ENCODE data around the gene PLCL2.
A peak's percentile ranks its signal among the peaks of the same experiment; 100 is the strongest.

PLCL2 gene

DNA sequence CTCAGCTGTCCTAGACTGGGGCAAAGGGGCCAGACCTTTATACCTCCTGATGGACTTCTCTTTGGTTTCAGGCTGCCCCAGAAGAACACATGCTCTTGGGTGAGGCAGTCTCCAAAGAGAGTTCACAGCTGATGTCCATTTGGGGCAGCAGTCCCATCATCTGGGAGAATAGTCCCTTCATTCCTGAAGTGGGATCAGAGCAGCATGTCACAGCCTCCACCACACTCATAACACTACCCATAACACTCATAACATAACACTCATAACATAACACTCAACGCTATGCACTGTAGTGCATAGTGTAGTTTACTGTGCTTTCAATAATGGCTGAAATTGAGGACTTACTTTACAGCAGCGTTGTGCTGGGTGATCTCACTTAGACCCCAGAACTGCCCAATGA lies 36.7 kb upstream of the PLCL2 start:
- Histone ChIP-seq H3K27me3 (ENCODE audit: control insufficient read depth, low read length) (no peaks in the 10 kb centered on the region), H3K4me3 (ENCODE audit: low read length) (no peak overlapping the region), H3K9me3 (ENCODE audit: control insufficient read depth, insufficient read depth, low read length) (no peaks in the 10 kb centered on the region), H3K4me2 (ENCODE audit: low read length) (no peak overlapping the region), H3K4me1 (ENCODE audit: control insufficient read depth, low read length) (peaks cover 12% of the 10 kb centered on the region), H3K27ac (ENCODE audit: low read depth, low read length) (no peak overlapping the region), H3K79me2 (ENCODE audit: control insufficient read depth, low read length) (no peaks in the 10 kb centered on the region), H3F3A (ENCODE audit: control insufficient read depth, insufficient read depth) (no peaks in the 10 kb centered on the region), H3K9me2 (replicated peaks; ENCODE audit: control insufficient read depth, low read length) (no peaks in the 10 kb centered on the region), H4K20me1 (ENCODE audit: control insufficient read depth, insufficient read depth, low read depth, low read length) (no peaks in the 10 kb centered on the region), H3K36me3 (ENCODE audit: control insufficient read depth, low read length) (no peaks in the 10 kb centered on the region)
- TF ChIP-seq EZH2phosphoT487 (IDR thresholded peaks at IDR 0.05; ENCODE audit: borderline replicate concordance, low read length): no peak
- TF ChIP-seq, protein P1, sequence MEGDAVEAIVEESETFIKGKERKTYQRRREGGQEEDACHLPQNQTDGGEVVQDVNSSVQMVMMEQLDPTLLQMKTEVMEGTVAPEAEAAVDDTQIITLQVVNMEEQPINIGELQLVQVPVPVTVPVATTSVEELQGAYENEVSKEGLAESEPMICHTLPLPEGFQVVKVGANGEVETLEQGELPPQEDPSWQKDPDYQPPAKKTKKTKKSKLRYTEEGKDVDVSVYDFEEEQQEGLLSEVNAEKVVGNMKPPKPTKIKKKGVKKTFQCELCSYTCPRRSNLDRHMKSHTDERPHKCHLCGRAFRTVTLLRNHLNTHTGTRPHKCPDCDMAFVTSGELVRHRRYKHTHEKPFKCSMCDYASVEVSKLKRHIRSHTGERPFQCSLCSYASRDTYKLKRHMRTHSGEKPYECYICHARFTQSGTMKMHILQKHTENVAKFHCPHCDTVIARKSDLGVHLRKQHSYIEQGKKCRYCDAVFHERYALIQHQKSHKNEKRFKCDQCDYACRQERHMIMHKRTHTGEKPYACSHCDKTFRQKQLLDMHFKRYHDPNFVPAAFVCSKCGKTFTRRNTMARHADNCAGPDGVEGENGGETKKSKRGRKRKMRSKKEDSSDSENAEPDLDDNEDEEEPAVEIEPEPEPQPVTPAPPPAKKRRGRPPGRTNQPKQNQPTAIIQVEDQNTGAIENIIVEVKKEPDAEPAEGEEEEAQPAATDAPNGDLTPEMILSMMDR (IDR thresholded peaks at IDR 0.05; ENCODE audit: low read depth, low read length, poor library complexity, severe bottlenecking): no peak

DNA sequence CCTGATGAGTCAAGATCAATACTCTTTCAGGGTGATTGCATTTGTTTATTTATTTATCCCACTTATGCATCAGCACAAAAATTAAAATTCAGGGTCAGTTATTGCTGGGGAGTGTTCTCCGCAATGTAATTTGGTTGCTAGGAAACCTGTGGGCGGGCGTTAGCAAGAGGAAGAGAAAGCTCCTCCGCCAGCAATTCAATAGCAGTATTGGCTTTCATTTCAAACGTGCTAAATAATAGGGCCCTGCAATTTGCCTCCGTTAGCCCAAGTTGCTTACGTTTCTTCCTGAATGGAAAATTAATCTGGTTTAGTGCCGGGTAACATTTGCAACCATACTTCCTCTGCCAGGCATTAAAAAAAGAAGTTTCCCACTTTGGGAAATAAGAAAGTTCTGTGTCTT lies 35.5 kb upstream of the PLCL2 start:
- Histone ChIP-seq H3K9me2 (replicated peaks; ENCODE audit: control insufficient read depth, low read length) (no peaks in the 10 kb centered on the region), H3K36me3 (ENCODE audit: control insufficient read depth, low read length) (no peaks in the 10 kb centered on the region), H3K79me2 (ENCODE audit: control insufficient read depth, low read length) (no peaks in the 10 kb centered on the region), H3F3A (ENCODE audit: control insufficient read depth, insufficient read depth) (no peaks in the 10 kb centered on the region), H3K4me3 (ENCODE audit: low read length) (peak overlapping the region; percentile 35), H3K9me3 (ENCODE audit: control insufficient read depth, insufficient read depth, low read length) (no peaks in the 10 kb centered on the region), H3K4me1 (ENCODE audit: control insufficient read depth, low read length) (peaks cover 9% of the 10 kb centered on the region), H3K4me2 (ENCODE audit: low read length) (peak overlapping the region; percentile 40), H3K27me3 (ENCODE audit: control insufficient read depth, low read length) (no peaks in the 10 kb centered on the region), H3K27ac (ENCODE audit: low read depth, low read length) (no peak overlapping the region), H4K20me1 (ENCODE audit: control insufficient read depth, insufficient read depth, low read depth, low read length) (no peaks in the 10 kb centered on the region)
- TF ChIP-seq, protein P1 (IDR thresholded peaks at IDR 0.05; ENCODE audit: low read depth, low read length, poor library complexity, severe bottlenecking): no peak
- TF ChIP-seq EZH2phosphoT487 (IDR thresholded peaks at IDR 0.05; ENCODE audit: borderline replicate concordance, low read length): no peak

DNA sequence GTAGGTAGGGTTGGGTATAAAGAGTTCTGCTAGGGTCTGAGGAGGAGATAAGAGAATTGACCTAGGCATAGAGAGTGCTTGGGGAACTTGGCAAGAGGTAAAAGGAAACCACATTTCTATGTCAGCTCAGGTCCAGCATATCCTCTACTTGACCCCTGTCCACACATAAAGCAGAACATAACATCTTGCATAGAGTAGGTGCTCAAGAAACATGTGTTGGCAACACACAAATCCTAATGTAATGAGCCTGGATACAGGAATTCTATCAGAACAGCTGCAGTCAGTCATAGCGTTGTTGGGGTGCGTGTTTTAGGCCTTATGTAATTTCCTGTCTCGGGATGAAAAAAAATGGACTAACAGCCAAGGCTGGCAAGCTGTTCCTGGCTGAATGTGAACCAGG lies 35.0 kb upstream of the PLCL2 start:
- H3K79me2 ChIP-seq (ENCODE audit: control insufficient read depth, low read length): no peaks in the 10 kb centered on the region
- peak overlapping the region; percentile 40 for H3K4me2 ChIP-seq (ENCODE audit: low read length)
- no peaks in the 10 kb centered on the region for H3K27me3 ChIP-seq (ENCODE audit: control insufficient read depth, low read length)
- no peak overlapping the region for H3K27ac ChIP-seq (ENCODE audit: low read depth, low read length)
- H3K4me1 ChIP-seq (ENCODE audit: control insufficient read depth, low read length): peaks cover 9% of the 10 kb centered on the region
- H3K9me2 ChIP-seq (replicated peaks; ENCODE audit: control insufficient read depth, low read length): no peaks in the 10 kb centered on the region
- no peaks in the 10 kb centered on the region for H3K9me3 ChIP-seq (ENCODE audit: control insufficient read depth, insufficient read depth, low read length)
- H3K4me3 ChIP-seq (ENCODE audit: low read length): peak overlapping the region; percentile 35
- no peaks in the 10 kb centered on the region for H4K20me1 ChIP-seq (ENCODE audit: control insufficient read depth, insufficient read depth, low read depth, low read length)
- no peaks in the 10 kb centered on the region for H3F3A ChIP-seq (ENCODE audit: control insufficient read depth, insufficient read depth)
- no peak for TF ChIP-seq EZH2phosphoT487 (IDR thresholded peaks at IDR 0.05; ENCODE audit: borderline replicate concordance, low read length)
- TF ChIP-seq, protein P1 (IDR thresholded peaks at IDR 0.05; ENCODE audit: low read depth, low read length, poor library complexity, severe bottlenecking): no peak
- no peaks in the 10 kb centered on the region for H3K36me3 ChIP-seq (ENCODE audit: control insufficient read depth, low read length)

DNA sequence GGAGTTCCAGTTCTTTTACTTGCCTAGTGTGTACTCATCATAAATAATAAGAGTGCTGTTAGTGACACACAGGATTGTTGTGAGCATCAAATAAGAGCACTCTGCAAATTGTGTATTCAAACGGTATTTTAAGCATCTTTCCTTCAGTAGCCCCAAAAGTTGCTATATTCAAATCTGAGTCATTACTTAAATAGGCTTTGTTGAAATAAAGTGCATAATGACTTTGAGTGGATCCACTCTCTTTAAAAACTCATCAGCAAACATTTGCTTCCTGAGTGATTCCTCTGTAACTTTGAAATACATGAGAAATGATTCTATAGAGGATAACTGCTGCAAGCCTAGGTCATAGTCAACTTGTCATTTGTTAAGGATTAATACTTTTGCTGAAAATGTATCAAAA lies 29.3 kb upstream of the PLCL2 start:
- no peaks in the 10 kb centered on the region for H3K27me3 ChIP-seq (ENCODE audit: control insufficient read depth, low read length)
- no peaks in the 10 kb centered on the region for H4K20me1 ChIP-seq (ENCODE audit: control insufficient read depth, insufficient read depth, low read depth, low read length)
- no peak overlapping the region for H3K4me3 ChIP-seq (ENCODE audit: low read length)
- TF ChIP-seq, protein P1 (IDR thresholded peaks at IDR 0.05; ENCODE audit: low read depth, low read length, poor library complexity, severe bottlenecking): no peak
- no peak for TF ChIP-seq EZH2phosphoT487 (IDR thresholded peaks at IDR 0.05; ENCODE audit: borderline replicate concordance, low read length)
- H3K79me2 ChIP-seq (ENCODE audit: control insufficient read depth, low read length): no peaks in the 10 kb centered on the region
- no peaks in the 10 kb centered on the region for H3K9me3 ChIP-seq (ENCODE audit: control insufficient read depth, insufficient read depth, low read length)
- no peak overlapping the region for H3K4me2 ChIP-seq (ENCODE audit: low read length)
- H3F3A ChIP-seq (ENCODE audit: control insufficient read depth, insufficient read depth): no peaks in the 10 kb centered on the region
- H3K36me3 ChIP-seq (ENCODE audit: control insufficient read depth, low read length): no peaks in the 10 kb centered on the region
- peaks cover 12% of the 10 kb centered on the region for H3K4me1 ChIP-seq (ENCODE audit: control insufficient read depth, low read length)
- H3K27ac ChIP-seq (ENCODE audit: low read depth, low read length): no peak overlapping the region
- no peaks in the 10 kb centered on the region for H3K9me2 ChIP-seq (replicated peaks; ENCODE audit: control insufficient read depth, low read length)
